ENCODE measurements around the gene EIF4A3. TPM values are rescaled to one million over a fixed set of nuclear protein-coding genes. Genes with fewer than 3 reads are reported as not detected.
A peak's percentile ranks its signal among the peaks of the same experiment; 100 is the strongest.

Gene EIF4A3
- total RNA-seq, 1 experiment from 2014 or later = 160 TPM

DNA sequence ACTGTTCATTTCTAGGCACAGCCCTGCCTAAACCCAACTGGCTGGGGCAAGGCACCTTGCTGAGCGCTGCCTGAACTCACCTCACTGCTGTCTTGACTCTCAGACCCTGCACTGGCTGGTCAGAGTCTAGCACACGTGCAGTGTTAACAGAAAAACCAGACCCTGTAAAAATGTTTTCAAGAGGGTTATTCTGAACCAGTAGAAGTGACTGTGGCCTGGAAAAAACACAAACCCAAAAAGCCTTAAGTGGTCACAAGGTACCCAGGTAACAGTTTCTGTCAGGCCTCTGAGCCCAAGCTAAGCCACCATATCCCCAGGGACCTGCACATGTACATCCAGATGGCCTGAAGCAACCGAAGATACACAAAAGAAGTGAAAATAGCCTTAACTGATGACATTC, 6.1 kb upstream of the EIF4A3 start:
- DNase-seq (ENCODE audit: low spot score) (peak; percentile 4), ATAC-seq (no peak)
- Mint-ChIP-seq H3K36me3 (peaks cover 31% of the 10 kb centered on the region), H3K9me3 (peaks cover 34% of the 10 kb centered on the region), H3K4me3 (no peak overlapping the region), H3K27ac (0 out of 2 replicates have a peak overlapping the region, but pooled peaks have one; percentile 26), H3K27me3 (ENCODE audit: low read depth) (peaks cover 18% of the 10 kb centered on the region), H3K4me1 (peaks cover 31% of the 10 kb centered on the region)
- ChIA-PET POLR2A (no interaction called here), CTCF (no interaction called here)
- TF ChIP-seq NR1H2 (CRISPR knock-in tag; IDR thresholded peaks at IDR 0.05) (no peak), JUN (CRISPR knock-in tag; IDR thresholded peaks at IDR 0.05) (no peak), KAT7 (CRISPR knock-in tag; IDR thresholded peaks at IDR 0.05; ENCODE audit: borderline replicate concordance) (no peak)
- TF ChIP-seq, protein P1, sequence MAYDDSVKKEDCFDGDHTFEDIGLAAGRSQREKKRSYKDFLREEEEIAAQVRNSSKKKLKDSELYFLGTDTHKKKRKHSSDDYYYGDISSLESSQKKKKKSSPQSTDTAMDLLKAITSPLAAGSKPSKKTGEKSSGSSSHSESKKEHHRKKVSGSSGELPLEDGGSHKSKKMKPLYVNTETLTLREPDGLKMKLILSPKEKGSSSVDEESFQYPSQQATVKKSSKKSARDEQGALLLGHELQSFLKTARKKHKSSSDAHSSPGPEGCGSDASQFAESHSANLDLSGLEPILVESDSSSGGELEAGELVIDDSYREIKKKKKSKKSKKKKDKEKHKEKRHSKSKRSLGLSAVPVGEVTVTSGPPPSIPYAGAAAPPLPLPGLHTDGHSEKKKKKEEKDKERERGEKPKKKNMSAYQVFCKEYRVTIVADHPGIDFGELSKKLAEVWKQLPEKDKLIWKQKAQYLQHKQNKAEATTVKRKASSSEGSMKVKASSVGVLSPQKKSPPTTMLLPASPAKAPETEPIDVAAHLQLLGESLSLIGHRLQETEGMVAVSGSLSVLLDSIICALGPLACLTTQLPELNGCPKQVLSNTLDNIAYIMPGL (CRISPR knock-in tag; IDR thresholded peaks at IDR 0.05) = no peak
- TF ChIP-seq, protein P2, sequence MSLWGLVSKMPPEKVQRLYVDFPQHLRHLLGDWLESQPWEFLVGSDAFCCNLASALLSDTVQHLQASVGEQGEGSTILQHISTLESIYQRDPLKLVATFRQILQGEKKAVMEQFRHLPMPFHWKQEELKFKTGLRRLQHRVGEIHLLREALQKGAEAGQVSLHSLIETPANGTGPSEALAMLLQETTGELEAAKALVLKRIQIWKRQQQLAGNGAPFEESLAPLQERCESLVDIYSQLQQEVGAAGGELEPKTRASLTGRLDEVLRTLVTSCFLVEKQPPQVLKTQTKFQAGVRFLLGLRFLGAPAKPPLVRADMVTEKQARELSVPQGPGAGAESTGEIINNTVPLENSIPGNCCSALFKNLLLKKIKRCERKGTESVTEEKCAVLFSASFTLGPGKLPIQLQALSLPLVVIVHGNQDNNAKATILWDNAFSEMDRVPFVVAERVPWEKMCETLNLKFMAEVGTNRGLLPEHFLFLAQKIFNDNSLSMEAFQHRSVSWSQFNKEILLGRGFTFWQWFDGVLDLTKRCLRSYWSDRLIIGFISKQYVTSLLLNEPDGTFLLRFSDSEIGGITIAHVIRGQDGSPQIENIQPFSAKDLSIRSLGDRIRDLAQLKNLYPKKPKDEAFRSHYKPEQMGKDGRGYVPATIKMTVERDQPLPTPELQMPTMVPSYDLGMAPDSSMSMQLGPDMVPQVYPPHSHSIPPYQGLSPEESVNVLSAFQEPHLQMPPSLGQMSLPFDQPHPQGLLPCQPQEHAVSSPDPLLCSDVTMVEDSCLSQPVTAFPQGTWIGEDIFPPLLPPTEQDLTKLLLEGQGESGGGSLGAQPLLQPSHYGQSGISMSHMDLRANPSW (CRISPR knock-in tag; conservative IDR thresholded peaks at IDR 0.05; ENCODE audit: low read depth) = no peak
- TF ChIP-seq, protein P3, sequence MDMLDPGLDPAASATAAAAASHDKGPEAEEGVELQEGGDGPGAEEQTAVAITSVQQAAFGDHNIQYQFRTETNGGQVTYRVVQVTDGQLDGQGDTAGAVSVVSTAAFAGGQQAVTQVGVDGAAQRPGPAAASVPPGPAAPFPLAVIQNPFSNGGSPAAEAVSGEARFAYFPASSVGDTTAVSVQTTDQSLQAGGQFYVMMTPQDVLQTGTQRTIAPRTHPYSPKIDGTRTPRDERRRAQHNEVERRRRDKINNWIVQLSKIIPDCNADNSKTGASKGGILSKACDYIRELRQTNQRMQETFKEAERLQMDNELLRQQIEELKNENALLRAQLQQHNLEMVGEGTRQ (CRISPR knock-in tag; IDR thresholded peaks at IDR 0.05) = no peak
- TF ChIP-seq, protein P4, sequence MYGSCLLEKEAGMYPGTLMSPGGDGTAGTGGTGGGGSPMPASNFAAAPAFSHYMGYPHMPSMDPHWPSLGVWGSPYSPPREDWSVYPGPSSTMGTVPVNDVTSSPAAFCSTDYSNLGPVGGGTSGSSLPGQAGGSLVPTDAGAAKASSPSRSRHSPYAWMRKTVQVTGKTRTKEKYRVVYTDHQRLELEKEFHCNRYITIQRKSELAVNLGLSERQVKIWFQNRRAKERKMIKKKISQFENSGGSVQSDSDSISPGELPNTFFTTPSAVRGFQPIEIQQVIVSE (CRISPR knock-in tag; IDR thresholded peaks at IDR 0.05; ENCODE audit: borderline replicate concordance) = no peak

DNA sequence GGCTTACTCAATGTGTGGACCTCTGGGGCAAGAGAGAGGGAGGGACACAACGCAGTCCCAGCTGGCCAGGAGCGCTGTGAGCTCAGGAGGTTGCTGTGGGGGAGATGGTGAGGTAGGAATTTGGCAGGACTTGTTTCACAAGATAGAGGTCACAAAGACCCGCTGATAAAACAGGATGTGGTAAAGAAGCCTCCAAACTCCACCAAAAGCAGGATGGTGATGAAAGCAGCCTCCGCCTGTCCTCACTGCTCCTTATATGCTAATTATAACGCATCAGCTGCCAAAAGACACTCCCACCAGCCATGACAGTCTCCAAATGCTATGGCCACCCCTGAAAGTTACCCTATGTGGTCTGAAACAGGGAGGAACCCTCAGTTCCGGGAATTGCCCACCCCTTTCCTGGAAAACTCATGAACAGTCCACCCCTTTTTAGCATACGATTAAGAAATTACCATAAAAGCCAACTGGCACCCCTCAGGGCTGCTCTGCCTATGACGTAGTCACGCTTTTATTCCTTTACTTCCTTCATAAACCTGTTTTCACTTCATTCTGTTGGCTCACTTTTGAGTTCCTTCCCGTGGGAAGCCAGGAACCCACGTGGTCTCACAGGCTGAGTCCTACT, 5.3 kb upstream of the EIF4A3 start:
- CTCF ChIA-PET = no interaction called here
- no peak overlapping the region for H3K4me3 Mint-ChIP-seq
- DNase-seq (ENCODE audit: low spot score) (no peak), ATAC-seq (no peak)
- TF ChIP-seq GABPB1 (CRISPR knock-in tag; IDR thresholded peaks at IDR 0.05) (no peak), CBFB (CRISPR knock-in tag; IDR thresholded peaks at IDR 0.05; ENCODE audit: low read depth) (no peak), MYBL2 (CRISPR knock-in tag; IDR thresholded peaks at IDR 0.05) (no peak), MXD4 (CRISPR knock-in tag; IDR thresholded peaks at IDR 0.05; ENCODE audit: borderline replicate concordance) (no peak)
- peaks cover 18% of the 10 kb centered on the region for H3K27me3 Mint-ChIP-seq (ENCODE audit: low read depth)
- POLR2A ChIA-PET = interaction anchor here (0.5 kb wide), 1 partner anchor 12 kb away, joined by 4 read pairs; no protein-coding TSS in a partner anchor
- peaks cover 23% of the 10 kb centered on the region for H3K36me3 Mint-ChIP-seq
- peaks cover 33% of the 10 kb centered on the region for H3K4me1 Mint-ChIP-seq
- peaks cover 28% of the 10 kb centered on the region for H3K9me3 Mint-ChIP-seq
- no peak overlapping the region for H3K27ac Mint-ChIP-seq

DNA sequence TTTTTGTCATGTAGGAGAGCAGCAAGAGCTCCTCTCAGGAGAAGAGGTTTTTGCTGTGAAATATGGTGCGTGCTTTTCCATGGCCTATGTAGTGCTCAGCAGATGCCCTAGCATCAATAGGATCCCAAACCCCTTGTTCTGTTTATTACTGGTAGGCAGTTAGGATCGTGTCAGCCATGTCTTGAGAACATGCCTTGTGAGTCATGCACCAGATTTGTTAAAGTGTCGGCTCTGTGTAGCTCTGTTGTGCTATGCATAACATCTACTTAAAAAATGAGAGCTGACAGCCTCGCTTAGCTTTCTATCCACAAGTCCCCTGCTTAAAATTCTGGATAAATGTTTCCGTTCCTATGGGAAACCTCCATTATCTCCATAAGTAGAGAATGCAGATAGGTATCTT, 4.4 kb upstream of the EIF4A3 start:
- DNase-seq (ENCODE audit: low spot score) = no peak
- ChIA-PET CTCF (interaction anchor here (0.7 to 1.0 kb wide), 2 partner anchors 50 to 114 kb away, joined by 3 to 4 read pairs; partner anchors contain the start of gene GAA), POLR2A (interaction anchor here (0.5 kb wide), 1 partner anchor 11 kb away, joined by 4 read pairs; no protein-coding TSS in a partner anchor)
- H3K36me3 Mint-ChIP-seq = peaks cover 14% of the 10 kb centered on the region
- H3K9me3 Mint-ChIP-seq = peaks cover 20% of the 10 kb centered on the region
- H3K4me3 Mint-ChIP-seq = no peak overlapping the region
- no peak overlapping the region for H3K27ac Mint-ChIP-seq
- no peak for ATAC-seq
- H3K4me1 Mint-ChIP-seq = peaks cover 33% of the 10 kb centered on the region
- H3K27me3 Mint-ChIP-seq (ENCODE audit: low read depth) = peaks cover 18% of the 10 kb centered on the region
- TF ChIP-seq SP1 (CRISPR knock-in tag; conservative IDR thresholded peaks at IDR 0.05) (no peak), ZNF263 (CRISPR knock-in tag; IDR thresholded peaks at IDR 0.05; ENCODE audit: low read depth) (no peak), FOXJ3 (CRISPR knock-in tag; IDR thresholded peaks at IDR 0.05; ENCODE audit: borderline replicate concordance) (no peak), NFE2L1 (CRISPR knock-in tag; IDR thresholded peaks at IDR 0.05) (no peak), NFYB (CRISPR knock-in tag; conservative IDR thresholded peaks at IDR 0.05; ENCODE audit: low read depth) (no peak), FOXK1 (CRISPR knock-in tag; IDR thresholded peaks at IDR 0.05) (no peak), ELF4 (CRISPR knock-in tag; IDR thresholded peaks at IDR 0.05; ENCODE audit: low read depth) (no peak), TEAD4 (CRISPR knock-in tag; IDR thresholded peaks at IDR 0.05) (no peak)
- TF ChIP-seq, protein P5, sequence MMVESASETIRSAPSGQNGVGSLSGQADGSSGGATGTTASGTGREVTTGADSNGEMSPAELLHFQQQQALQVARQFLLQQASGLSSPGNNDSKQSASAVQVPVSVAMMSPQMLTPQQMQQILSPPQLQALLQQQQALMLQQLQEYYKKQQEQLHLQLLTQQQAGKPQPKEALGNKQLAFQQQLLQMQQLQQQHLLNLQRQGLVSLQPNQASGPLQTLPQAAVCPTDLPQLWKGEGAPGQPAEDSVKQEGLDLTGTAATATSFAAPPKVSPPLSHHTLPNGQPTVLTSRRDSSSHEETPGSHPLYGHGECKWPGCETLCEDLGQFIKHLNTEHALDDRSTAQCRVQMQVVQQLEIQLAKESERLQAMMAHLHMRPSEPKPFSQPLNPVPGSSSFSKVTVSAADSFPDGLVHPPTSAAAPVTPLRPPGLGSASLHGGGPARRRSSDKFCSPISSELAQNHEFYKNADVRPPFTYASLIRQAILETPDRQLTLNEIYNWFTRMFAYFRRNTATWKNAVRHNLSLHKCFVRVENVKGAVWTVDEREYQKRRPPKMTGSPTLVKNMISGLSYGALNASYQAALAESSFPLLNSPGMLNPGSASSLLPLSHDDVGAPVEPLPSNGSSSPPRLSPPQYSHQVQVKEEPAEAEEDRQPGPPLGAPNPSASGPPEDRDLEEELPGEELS (CRISPR knock-in tag; IDR thresholded peaks at IDR 0.05) = no peak
- TF ChIP-seq, protein P6, sequence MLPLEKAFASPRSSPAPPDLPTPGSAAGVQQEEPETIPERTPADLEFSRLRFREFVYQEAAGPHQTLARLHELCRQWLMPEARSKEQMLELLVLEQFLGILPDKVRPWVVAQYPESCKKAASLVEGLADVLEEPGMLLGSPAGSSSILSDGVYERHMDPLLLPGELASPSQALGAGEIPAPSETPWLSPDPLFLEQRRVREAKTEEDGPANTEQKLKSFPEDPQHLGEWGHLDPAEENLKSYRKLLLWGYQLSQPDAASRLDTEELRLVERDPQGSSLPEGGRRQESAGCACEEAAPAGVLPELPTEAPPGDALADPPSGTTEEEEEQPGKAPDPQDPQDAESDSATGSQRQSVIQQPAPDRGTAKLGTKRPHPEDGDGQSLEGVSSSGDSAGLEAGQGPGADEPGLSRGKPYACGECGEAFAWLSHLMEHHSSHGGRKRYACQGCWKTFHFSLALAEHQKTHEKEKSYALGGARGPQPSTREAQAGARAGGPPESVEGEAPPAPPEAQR (CRISPR knock-in tag; IDR thresholded peaks at IDR 0.05) = no peak
